Stomach (tissue), 9 donors: ENCODE results near the gene SCGN. TPM values are rescaled to one million over a fixed set of nuclear protein-coding genes. Genes with fewer than 3 reads are reported as not detected.

Experiments
- DNase-seq, 2 donors: peaks; one replicate each; pipeline versions ENCODE4 v3.0.0 to v3.0.0-alpha.2; 2013 to 2019
- H3K27ac ChIP-seq, 5 donors: fragments of 200-600 bp in 4 of 5; sonication (generic) in 4 of 5; one replicate each; pipeline ENCODE4 v1.5.1; 2013 to 2019; ENCODE audit warnings: mild to moderate bottlenecking in 1 of 5, moderate library complexity in 1 of 5
- H3K27me3 ChIP-seq, 3 donors: fragments of 200-600 bp; sonication (generic); one replicate each; pipeline ENCODE4 v1.5.1; 2017 to 2019; ENCODE audit warnings: mixed run types in 1 of 3
- H3K36me3 ChIP-seq, 4 donors: fragments of 200-600 bp; sonication (generic); 1 replicate in 3 of 4; 2 replicates in 1 of 4; pipeline ENCODE4 v1.5.1; 2016 to 2019
- H3K4me1 ChIP-seq, 4 donors: fragments of 200-600 bp; sonication (generic); one replicate each; pipeline ENCODE4 v1.5.1; 2016 to 2019
- H3K4me3 ChIP-seq, 4 donors: fragments of 200-600 bp; sonication (generic) in 3 of 4; one replicate each; pipeline ENCODE4 v1.5.1; 2016 to 2019; ENCODE audit warnings: mild to moderate bottlenecking in 1 of 4
- H3K9me3 ChIP-seq, 4 donors: fragments of 200-600 bp; sonication (generic); one replicate each; pipeline ENCODE4 v1.5.1; 2016 to 2019
- CTCF ChIP-seq, 7 experiments: fragments of 450-650 bp in 4 of 7; fragments of 200-600 bp in 3 of 7; sonication (generic) in 3 of 7; IDR thresholded peaks; one replicate each; pipeline ENCODE4 v1.5.1; 2016 to 2019; ENCODE audit warnings: antibody characterized with exemption in 7 of 7, control low read depth in 2 of 7, mild to moderate bottlenecking in 1 of 7
- EP300 ChIP-seq: sonication (generic); formaldehyde crosslinking; IDR thresholded peaks from one replicate; pipeline ENCODE4 v1.6.1; 2017; ENCODE audit warnings: antibody characterized with exemption
- POLR2A ChIP-seq, 4 donors: fragments of 450-650 bp; IDR thresholded peaks; one replicate each; pipeline ENCODE4 v1.6.1; 2016; ENCODE audit warnings: antibody characterized with exemption in 4 of 4, control low read depth in 2 of 4, mild to moderate bottlenecking in 1 of 4, moderate library complexity in 1 of 4
- POLR2AphosphoS5 ChIP-seq, 3 donors: sonication (generic); formaldehyde crosslinking; IDR thresholded peaks; one replicate each; pipeline ENCODE4 v1.6.1; 2016; ENCODE audit warnings: antibody characterized with exemption in 3 of 3
- WGBS, 5 donors: extraction: QIAGEN DNeasy Blood & Tissue Kit in 3 of 5; methylation state at CpG; one replicate each; pipeline versions ENCODE4 v1.1.5 to v1.1.7; 2013 to 2018; 5-methylcytosine and 5-hydroxymethylcytosine counted together
- intact Hi-C: fragments of 100-400 bp; cut with DNase I; formaldehyde crosslinking; loops from one replicate; pipeline ENCODE4 v1.15.1; 2023; ENCODE audit warnings: low total_unique reads
- polyA plus RNA-seq, 3 donors: library from polyadenylated mRNA; stranded (reverse); fragments of 200-250 nt; gene quantifications; one replicate each; pipeline ENCODE4 v1.2.3, GENCODE V29; 2013
- total RNA-seq, 5 donors: library from RNA; depleted of rRNA; stranded (reverse); fragments of >200 nt; gene quantifications; one replicate each; pipeline versions ENCODE4 v1.1.0 to v1.2.3, GENCODE V29; 2014 to 2016
- donor health status: healthy with polysubstance abuse.
- donor health status: Bipolar disorder and iron deficiency.
- donor health status: healthy.

The SCGN gene
- total and polyA plus RNA-seq, 8 donors = 0.89 to 11.9 (median 3.0) TPM; not detected in 1

DNA sequence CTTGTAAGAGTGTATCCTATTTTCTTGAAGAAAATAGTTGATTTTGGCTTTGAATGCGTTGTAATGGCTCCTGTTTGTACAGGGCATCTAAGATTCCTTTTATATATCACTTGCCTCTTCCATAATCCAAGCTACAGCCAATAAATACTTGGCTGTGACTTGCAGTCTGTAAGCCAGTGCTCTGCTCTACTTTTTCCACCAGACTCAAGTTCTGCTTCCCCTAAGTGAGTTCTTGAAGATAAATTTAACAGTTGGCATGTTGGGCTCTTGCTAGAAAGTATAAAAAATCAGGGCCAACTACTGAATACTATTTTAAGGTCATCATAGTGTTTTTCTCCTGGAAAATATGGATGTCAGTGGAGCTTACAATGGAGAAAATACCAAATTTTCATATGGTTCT is 36.5 kb upstream of the SCGN start:
- intact Hi-C loops = no loop called here
- peaks cover 0 to 39% (median 10%) of the 10 kb centered on the region in 4 donors for H3K36me3 ChIP-seq
- no peak for DNase-seq
- H3K27ac ChIP-seq = no peak overlapping the region
- no peaks in the 10 kb centered on the region for H3K4me1 ChIP-seq
- H3K4me3 ChIP-seq = no peak overlapping the region
- no peaks in the 10 kb centered on the region for H3K9me3 ChIP-seq
- H3K27me3 ChIP-seq = no peaks in the 10 kb centered on the region
- TF ChIP-seq POLR2A (IDR thresholded peaks at IDR 0.05) (no peak), POLR2AphosphoS5 (IDR thresholded peaks at IDR 0.05) (no peak), EP300 (no peak), CTCF (IDR thresholded peaks at IDR 0.05) (no peak)
- WGBS, 5 donors = 79 to 95% (median 90%) methylated on average over 1 of the region's 1 CpG

- Histone ChIP-seq H3K36me3 (peaks cover 0 to 36% (median 12%) of the 10 kb centered on the region in 4 donors), H3K27ac (no peak overlapping the region), H3K27me3 (no peaks in the 10 kb centered on the region), H3K4me3 (no peak overlapping the region), H3K4me1 (no peaks in the 10 kb centered on the region), H3K9me3 (no peaks in the 10 kb centered on the region)
- no peak for DNase-seq
- WGBS, 5 donors = 83 to 97% (median 90%) methylated on average over 2 of the region's 2 CpGs
- TF ChIP-seq POLR2A (IDR thresholded peaks at IDR 0.05) (no peak), CTCF (IDR thresholded peaks at IDR 0.05) (no peak), POLR2AphosphoS5 (IDR thresholded peaks at IDR 0.05) (no peak), EP300 (no peak)
- intact Hi-C loops = no loop called here
These were observed 34.0 kb upstream of the SCGN start for GRCh38 chr6:25617997-25618396.

GRCh38 chr6:25619217-25619616 is 32.8 kb upstream of the SCGN start:
- DNase-seq = no peak
- no peaks in the 10 kb centered on the region for H3K4me1 ChIP-seq
- intact Hi-C loops = no loop called here
- peaks cover 0 to 33% (median 12%) of the 10 kb centered on the region in 4 donors for H3K36me3 ChIP-seq
- WGBS, 5 donors = 68 to 86% (median 82%) methylated on average over 4 of the region's 4 CpGs
- TF ChIP-seq EP300 (no peak), POLR2AphosphoS5 (IDR thresholded peaks at IDR 0.05) (no peak), CTCF (IDR thresholded peaks at IDR 0.05) (no peak), POLR2A (IDR thresholded peaks at IDR 0.05) (no peak)
- H3K27ac ChIP-seq = no peak overlapping the region
- no peak overlapping the region for H3K4me3 ChIP-seq
- H3K9me3 ChIP-seq = no peaks in the 10 kb centered on the region
- no peaks in the 10 kb centered on the region for H3K27me3 ChIP-seq

DNA sequence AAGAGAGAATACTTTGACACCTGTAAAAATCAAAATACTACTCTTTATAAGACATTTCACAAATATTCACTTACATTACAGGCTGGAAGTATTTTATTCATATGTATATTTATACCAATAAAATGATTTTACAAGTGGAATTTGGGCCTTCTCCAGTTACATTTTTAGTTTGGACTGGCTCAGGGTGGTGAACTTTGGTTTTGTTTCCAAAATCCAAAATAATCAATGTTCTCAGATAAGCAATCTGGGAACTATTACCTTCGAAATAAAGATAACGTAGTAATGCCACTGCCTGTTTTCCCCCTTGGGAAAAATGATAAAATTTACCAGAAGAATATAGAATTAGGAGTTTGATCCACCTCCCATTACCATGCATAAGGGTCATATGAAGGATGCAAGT is 31.6 kb upstream of the SCGN start:
- H3K9me3 ChIP-seq = no peaks in the 10 kb centered on the region
- H3K36me3 ChIP-seq = peaks cover 0 to 33% (median 12%) of the 10 kb centered on the region in 4 donors
- no peak for DNase-seq
- H3K4me3 ChIP-seq = no peak overlapping the region
- H3K27ac ChIP-seq = no peak overlapping the region
- TF ChIP-seq CTCF (IDR thresholded peaks at IDR 0.05) (no peak), POLR2AphosphoS5 (IDR thresholded peaks at IDR 0.05) (no peak), EP300 (no peak), POLR2A (IDR thresholded peaks at IDR 0.05) (no peak)
- 43 to 73% (median 63%) methylated on average over 2 of the region's 2 CpGs for WGBS, 5 donors
- no peaks in the 10 kb centered on the region for H3K4me1 ChIP-seq
- H3K27me3 ChIP-seq = no peaks in the 10 kb centered on the region
- intact Hi-C loops = no loop called here
